ENCODE measurements around the gene PRCC.
A peak's percentile ranks its signal among the peaks of the same experiment; 100 is the strongest.

The PRCC gene

DNA sequence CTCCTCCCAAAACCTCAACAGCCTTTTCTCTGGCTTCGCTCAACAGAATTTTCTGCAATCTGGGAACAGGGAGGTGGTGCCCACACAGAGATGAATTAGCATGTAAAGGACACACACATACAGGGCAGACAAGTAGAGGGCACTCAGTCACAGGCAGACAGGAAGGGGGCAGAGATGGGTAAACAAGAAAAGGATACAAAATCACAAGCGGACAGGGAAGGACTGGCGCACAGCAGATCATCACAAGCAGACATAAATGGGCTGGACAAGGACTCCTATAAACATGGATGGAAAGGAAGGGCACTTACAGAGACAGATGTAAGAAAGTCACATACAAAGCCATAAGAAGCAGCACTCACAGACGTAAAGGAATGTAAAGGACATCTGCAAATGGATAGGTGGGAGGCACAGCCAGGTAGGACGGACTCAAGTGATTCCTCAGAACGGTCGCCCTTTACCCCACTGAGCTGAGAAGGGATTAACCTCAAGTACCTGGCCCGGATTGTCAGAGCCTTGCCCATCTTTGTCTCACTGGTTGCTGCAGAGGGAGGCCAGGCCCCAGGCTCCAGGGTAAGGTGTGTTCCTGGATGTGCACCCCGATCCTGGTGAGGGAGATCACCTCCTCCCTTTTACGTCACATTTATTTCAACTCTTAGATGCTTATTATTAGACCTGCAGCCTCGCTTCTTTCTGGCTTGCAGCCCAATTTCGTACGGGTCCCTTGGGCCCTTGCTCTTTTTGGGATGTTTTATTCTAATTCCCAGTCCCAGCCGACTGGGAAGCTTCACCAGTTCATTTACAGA is 836 bp upstream of the PRCC start:
- DNase-seq = no peak

DNA sequence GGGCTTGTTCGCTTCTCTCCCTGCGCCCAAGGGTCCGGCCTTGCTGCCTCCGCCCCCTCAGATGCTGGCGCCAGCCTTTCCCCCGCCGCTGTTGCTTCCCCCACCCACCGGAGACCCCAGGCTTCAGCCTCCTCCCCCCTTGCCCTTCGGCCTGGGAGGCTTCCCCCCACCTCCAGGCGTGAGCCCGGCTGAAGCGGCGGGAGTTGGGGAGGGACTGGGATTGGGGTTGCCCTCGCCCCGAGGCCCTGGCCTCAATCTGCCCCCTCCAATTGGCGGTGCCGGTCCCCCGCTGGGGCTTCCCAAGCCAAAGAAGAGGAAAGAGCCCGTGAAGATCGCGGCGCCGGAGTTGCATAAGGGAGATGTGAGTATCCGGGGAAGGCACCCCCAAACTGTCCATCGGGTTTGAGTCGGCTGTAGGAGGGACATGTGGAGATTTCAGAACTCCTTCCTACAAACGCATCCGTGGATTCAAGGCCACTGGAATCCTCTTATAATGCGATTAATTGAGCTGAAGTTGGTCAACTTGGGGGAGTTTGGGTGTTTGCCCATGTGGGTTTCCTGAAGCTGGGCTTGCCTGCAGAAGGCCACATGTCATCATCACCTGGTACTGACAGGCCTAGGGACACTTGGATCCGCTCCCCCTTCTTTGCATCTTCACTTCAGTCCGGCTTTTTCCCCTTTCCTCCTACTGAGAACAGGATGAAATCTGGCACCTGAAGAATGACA is 707 bp downstream of the PRCC start:
- no peak for DNase-seq

DNA sequence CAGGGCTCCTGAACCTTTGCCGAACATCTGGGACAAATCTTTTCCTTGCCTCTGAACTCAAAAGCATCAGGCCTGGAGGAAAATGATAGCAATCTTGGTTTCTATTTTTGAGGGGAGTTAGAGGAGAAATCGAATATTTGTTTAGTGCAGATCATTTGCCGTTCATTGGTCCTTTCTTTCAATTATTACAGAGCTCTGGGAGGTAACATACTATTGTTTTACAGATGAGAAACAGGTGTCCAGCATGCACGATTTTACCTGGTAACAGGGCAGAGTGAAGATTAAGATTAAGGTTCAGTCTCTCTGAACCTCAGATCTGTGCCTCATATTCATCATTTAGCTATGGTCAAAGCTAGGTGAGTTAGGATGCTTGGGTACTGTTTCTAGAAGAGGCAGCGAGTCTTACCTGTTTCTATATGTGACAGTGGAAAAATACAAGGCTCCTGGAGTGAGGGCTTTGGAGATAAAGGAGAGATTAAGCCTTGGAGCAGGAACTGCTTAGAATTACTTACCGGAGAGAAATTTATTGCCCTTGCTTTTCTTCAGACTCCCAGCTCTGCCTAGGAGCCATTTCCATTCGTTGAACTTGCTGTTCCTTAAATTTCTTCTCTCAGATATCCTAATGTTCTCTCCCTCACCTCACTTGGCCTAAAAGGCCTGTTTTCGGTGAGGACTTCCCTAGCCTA is 1.4 kb downstream of the PRCC start:
- DNase-seq = no peak

DNA sequence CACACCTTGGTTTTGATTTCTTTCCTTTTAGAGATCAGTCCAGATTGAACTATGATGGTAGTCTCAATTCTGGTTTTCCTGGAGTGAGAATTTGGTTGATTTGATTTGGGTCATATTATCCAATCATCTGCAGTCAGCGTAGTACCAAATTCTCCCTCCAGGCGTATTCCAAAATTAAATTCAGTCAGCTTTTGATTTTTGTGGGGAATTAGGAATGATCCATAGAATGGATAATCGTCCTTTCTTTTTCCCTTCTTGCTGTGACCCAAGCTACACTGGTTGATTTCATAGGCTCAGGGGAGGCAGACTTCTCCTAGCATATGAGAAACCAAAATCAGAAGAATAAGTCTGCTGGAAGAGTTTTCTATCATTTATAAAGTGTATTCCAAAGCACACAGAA is 4.9 kb downstream of the PRCC start:
- no peak for DNase-seq

DNA sequence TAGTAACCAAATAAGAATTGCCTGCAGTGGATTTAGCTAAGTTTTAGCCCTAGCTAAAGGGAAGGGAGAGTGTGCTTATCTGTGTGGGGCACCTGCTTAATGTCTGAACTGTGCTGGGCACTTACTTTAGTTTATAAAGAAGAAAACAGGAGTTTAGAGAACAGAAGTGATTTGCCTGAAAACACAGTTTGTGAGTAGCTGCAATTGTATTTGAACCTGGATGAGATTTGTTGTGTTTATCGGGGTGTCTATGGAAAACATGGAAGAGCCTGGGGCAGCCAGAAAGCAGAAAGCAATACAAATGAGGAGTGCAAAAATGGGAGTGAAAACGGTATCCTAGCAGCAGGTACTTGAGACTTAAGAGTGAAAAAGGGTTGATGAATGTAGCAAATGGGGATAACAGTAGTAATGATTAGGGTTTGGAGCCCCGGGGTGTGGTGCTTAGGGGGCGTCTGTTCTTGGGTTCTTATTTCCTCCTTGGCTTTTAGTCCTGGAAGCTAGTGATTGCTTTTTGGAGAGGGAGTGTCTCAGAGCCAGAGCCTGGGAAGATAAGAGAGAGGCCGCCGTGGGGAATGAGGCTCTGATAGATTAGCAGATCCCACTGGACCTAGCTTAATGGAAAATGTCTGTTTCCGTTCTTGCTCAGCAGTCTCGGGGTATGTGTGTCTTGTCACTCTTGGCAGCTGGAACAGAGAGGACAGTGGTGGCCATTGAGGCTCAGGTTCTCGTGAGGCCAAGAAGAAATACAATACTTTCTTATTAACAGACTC is 5.6 kb downstream of the PRCC start:
- no peak for DNase-seq

DNA sequence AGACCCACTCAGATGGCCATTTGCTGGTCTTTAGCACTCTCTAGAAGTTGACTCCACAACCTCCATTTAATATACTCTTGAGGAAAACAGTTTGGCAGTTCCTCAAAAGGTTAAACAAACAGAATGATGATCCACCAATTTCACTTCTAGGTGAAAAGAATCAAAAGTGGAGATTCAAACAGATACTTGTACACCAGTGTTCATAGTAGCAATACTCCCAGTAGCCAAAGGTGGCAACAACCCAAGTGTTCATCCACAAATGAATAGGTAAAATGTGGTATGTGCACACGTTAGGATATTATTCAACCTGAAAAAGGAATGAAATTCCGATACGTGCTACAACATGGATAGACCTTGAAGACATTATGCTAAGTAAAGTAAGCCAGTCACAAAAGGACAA is 6.3 kb downstream of the PRCC start:
- no peak for DNase-seq

DNA sequence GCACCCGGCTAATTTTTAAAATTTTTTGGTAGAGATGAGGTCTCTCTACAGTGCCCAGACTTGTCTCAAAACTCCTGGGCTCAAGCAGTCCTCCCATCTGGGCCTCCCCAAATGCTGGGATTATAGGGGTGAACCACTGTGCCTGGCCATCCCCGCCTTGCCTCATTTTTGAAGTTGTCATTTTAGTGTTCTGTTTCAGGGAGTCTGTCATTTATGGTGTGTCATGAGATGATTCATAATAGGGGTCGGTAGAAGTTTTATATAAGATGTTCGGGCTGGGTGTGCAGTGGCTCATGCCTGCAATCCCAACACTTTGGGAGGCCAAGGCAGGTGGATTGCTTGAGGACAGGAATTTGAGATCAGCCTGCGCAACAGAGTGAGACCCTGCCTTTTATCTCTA is 8.5 kb downstream of the PRCC start:
- no peak for DNase-seq

DNA sequence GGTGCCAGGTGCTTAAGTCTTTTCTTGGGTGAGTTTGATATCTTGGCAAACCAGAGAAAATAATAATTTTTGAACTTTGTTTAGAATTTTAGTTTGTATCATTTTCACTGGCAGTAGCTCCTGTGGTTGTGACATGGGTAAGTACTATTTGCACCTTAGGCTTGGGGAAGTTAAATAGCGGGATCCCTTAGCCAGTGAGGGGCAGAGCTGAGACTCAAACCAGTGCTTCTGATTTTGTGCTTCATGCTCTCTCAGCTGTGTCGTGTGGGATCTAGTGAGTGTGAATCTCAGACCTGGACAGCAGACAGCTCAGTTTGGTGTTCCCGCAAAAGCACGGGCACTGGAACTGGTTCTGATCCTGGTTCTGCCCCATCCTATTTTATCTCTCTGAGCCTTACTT is 9.6 kb downstream of the PRCC start:
- DNase-seq = no peak

DNA sequence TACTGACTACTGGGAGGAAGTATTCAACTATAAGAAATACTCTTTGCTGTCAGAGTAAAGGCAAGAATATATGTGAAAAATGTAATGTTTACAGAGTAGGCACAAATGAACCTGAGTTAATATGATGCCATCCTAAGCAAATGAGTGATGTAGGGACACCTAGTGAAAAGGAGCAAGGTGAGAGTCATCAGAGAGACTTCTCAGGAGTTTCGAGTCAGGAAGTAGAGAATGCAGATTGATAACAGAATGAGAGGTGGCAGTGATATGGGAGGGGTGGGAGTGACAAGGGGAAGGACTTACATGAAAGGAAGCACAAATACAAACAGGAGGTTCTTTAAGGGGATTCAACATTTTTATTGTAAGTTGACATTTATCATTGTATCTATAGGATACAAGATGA is 10.2 kb downstream of the PRCC start:
- no peak for DNase-seq

DNA sequence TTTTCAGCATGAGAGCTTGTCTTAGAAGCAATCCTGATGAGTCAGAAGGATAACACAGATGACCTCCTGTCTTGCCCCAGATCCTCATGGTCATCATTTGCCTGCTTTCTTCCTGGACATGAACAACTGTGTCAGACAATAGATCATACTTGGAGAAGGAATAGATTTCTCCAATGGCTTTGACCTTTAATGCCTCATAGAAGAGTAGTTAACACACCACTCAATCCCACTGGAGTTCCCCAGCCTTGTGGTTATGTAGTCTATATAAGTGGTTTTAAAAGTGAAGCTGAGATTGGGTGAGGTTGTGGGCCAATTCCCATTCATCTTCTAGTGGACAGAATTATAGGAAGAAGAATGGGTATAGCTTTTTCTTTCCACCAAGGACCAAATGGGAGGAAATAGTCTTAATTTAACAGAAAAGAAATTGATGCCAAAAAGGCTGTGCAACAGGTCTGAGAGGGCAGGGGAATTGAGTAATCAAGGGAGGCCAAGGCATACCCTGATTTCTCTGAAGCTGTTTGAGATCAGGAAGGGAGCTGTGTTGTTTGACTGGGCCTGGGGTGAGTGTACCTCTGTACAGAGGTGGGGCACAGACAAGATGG is 14.4 kb downstream of the PRCC start:
- DNase-seq = no peak

DNA sequence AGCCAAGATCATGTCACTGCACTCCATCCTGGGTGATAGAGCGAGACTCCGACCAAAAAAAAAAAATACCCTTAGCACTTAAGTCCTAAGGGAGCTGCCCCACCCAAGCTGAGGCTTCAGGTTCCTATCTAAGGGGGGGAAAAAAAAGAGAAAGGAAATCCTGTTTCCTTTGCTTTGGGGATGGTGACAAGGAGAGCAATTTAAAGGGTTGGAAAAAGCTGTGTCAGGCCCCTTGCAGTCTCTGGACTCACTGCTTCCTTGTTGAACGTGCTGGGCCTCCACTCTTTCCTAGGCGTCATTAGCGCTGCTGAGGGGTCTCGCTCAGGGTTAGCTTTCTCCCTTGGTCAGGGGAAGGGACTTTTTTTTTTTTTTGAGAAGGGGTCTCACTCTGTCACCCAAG is 18.1 kb downstream of the PRCC start:
- no peak for DNase-seq

DNA sequence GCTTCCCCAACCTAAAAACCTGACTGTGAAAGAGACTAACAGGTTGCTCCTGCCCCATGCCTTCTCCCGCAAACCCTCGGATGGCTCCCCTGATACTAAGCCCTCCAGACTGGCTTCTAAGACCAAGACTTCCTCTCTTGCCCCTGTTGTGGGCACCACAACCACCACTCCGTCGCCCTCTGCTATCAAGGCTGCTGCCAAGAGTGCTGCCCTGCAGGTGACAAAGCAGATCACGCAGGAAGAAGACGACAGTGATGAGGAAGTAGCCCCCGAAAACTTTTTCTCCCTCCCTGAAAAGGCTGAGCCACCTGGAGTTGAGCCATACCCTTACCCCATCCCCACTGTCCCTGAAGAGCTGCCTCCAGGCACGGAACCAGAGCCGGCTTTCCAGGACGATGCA is 19.3 kb downstream of the PRCC start:
- no peak for DNase-seq

DNA sequence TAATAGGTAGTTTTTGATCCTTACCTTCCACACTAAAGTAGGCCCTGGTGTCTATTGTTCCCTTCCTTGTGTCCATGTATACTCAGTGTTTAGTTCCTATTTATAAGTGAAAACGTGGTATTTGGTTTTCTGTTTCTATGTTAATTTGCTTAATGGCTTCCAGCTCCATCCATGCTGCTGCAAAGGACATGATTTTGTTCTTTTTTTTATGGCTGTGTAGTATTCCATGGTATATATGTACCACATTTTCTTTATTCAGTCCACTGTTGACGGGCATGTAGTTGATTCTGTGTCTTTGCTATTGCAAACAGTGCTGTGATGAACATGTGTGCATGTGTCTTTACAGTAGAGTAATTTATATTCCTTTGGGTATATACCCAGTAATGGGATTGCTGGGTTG is 20.8 kb downstream of the PRCC start:
- no peak for DNase-seq

DNA sequence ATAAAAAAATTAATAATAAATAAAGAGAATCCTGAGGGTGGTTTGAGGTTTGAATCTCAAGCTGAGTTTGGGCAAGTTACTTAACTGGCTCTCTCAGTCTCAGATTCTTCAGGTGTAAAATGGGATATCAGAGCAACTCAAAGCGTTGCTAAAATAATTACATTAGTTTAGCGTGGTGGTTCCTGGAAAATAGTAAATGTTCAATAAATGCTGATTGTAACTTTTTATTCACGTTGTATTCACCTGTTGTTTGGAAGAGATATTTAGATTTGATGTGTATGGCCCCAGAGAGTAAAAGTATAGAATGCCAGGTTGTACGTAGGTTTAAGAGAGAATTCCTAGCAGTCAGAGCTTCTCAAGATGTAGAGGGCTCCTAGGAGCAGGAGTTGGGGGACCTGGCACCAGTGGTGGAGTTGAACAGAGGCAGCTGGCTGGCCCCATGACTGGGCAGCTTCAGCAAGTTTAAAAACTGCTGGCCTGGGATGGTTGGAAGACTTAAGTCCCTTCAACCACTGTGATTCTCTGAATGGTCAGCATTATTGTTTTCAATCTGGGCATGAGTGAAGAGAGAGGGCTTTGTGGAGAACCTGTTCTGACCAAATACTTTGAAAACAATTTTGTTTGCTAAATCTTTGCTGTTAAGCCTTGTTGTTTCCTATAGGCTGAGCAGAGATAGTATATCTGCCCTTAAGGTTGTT is 22.4 kb downstream of the PRCC start:
- DNase-seq = no peak

DNA sequence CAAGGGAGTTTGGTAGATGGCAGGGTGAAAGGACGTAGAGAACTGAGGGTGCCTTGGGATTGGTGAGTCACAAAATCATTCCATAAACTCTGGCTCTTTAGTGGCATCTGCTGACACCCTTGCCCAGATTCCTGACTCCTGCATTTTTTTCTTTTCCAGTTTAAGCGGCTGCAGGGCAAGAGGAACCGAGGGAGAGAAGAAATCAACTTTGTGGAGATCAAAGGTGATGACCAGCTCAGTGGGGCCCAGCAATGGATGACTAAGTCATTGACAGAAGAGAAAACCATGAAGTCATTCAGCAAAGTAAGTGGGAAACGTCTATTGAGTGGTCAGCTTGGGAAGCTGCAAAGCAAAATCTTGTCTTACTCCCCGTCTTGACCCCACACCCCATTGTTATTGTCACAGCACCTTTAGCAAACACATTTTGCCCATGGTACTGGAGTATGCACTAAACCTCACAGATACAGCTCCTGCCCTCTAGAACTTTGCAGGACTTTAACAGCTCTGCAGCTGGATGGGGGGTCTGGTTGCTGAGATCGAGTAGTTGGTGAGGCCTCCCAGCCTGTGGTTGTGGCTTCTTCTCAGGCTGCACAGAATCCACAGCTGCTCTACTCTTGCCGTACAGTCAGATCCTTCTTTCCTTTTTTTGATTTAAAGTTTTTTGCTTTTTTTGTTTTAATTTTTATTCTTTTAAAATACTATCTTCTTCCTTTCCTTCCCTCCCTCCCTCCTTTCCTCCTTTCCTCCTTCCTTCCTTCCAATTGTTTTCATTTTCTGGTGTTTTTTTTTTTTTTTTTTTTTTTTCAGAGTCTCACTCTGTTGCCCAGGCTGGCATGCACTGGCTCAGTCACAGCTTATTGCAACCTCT is 27.4 kb downstream of the PRCC start:
- no peak for DNase-seq

DNA sequence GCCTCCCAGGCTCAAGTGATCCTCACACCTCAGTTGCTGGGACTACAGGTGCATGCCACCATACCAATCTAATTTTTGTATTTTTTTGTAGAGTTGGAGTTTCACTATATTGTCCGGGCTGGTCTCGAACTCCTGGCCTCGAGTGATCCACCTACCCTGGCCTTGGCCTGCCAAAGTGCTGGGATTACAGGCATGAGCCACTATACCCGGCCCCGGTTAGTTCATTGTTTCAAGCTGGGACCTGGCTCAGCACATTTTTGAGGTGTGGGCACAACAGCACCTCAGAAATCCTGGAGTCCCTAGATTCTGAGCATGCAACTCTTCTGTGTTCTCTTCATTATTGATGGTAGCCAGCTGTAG is 28.0 kb downstream of the PRCC start:
- DNase-seq = no peak

DNA sequence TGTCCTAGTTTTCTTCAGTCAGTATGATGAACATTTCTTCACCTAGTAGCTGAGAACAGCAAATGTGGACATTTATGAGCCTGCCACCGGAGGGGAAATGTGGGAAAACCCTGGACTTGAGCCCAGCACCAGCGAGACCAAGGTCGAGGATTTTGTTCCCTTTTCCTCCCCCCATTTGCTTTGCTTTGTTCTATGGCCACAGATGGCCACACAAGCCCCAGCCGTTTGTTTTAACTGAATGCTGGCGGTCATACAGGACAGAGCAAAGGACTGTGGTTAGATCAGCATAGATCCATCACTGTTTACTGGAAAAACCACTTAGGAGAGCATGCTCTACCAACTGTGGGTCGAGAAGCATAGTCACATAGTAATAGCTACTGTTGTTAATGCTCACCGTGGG is 28.5 kb downstream of the PRCC start:
- DNase-seq = no peak

DNA sequence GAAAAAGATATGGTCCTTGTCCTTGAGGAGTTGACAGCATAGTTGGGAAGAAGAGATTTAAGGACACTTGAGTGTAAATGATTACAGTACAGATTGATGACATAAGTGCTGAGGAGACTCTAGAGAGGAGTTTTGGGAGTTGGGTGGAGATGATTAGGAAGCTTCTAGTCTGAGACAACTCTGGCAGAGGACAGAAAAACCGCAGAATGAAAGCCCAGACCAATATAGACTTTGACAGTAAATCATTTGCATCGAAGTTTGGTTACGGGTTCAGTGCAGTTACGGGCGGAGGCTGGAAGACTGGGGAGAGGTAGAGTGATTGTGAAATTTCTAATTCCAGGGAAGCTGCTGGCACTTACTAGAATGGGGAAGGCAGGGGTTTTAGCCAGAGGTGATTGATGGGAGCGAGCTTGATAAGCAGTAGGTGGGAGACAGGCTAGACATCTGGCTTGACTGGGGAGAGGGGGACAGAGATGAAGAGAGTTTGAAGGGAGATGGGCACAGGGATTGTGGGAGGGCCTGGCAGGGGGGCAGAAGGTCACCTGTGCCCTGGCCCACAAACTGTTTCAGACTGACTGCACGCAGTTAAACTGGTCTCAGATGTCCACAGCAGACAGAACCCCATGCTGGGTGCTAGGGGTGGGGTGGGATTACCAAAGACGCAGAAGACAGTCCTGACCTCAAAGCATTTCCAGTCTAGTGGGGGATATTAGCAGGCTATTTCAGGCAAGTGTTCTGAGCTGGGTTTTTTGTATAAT is 29.2 kb downstream of the PRCC start:
- DNase-seq = no peak

DNA sequence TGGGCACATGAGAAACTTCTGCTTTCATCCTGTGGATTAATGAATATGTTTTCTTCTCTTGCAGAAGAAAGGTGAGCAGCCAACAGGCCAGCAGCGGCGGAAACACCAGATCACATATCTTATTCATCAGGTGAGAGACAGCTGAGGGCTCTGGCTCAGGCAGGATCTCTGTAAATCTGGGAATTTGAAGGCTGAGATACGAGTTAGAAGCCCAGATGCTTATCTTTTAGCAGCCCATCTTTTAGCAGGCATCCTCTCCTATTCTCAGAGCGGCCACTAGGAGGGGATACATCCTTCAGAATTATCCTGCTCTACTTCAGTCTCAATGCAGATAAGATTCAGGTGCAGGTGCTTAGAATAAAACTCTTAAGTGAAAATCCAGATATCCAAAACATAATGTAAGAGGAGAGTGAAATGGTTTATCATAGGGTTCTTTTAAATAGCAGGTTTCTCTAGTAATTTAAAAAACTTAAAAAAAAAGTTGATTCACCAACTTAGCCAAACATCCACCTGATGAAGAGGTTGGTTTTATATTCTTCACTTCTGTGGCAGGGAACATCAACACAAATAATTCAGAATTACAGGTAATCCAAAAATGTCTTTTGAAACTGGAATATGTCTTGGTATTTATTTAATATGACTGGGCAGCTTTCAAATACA is 30.0 kb downstream of the PRCC start:
- peak; percentile 65 for DNase-seq

Measured in activated gamma-delta T cell treated with Interleukin-2 at 50 U/mL for 16 hours (primary cell).